ENCODE results near the gene SAMD1. TPM values are rescaled to one million over a fixed set of nuclear protein-coding genes. Genes with fewer than 3 reads are reported as not detected.
"Not testable (repeated sequence)": the region's sequence is repeated elsewhere in the genome, so short reads cannot be mapped to it uniquely, and the experiment has no call there.

SAMD1 gene
- total RNA-seq, 2 experiments from 2014 or later = 29.4 to 30.1 TPM

DNA sequence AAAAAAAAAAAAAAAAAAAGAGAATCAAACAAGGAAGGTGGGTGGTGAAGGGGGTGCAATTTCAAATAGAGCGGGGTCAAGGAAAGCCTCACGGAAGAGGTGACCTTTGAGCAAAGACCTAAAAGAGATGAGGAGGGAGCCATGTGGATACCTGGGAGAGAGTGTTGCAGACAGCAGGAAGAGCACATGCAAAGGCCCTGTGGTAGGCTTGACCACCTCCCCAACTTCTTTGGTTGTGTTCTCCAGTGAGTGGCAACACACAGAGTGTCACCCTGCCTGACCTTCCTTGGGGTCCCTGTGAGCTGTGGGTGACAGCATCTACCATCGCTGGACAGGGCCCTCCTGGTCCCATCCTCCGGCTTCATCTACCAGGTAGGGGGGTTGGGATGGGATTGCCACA lies 40.0 kb downstream of the SAMD1 start:
- no peak overlapping the region for H3K27ac Mint-ChIP-seq
- H3K9me3 ChIP-seq (ENCODE audit: control insufficient read depth in 1 of 2, insufficient read depth in 1 of 2, low read length in 2 of 2) = peaks cover 0 to 14% of the 10 kb centered on the region in 2 experiments
- peaks cover 15% of the 10 kb centered on the region for H3K4me1 Mint-ChIP-seq (ENCODE audit: low read depth)
- peaks cover 8% of the 10 kb centered on the region for H3K4me1 ChIP-seq (ENCODE audit: insufficient read depth, low read length)
- H3K27me3 ChIP-seq (ENCODE audit: control insufficient read depth in 1 of 2, insufficient read depth in 2 of 2, low read length in 2 of 2) = no peaks in the 10 kb centered on the region
- no peak overlapping the region for H3K27ac ChIP-seq (ENCODE audit: low read depth in 1 of 2, low read length in 2 of 2)
- no peaks in the 10 kb centered on the region for H3K9me3 Mint-ChIP-seq
- no peak for ATAC-seq (ENCODE audit: poor library complexity)
- H3K36me3 Mint-ChIP-seq (ENCODE audit: low read depth) = peaks cover 78% of the 10 kb centered on the region
- POLR2A ChIA-PET = no interaction called here
- no peak overlapping the region for H3K4me3 ChIP-seq (ENCODE audit: low read length)
- peaks cover 62% of the 10 kb centered on the region for H3K36me3 ChIP-seq (ENCODE audit: insufficient read depth, low read length)
- intact Hi-C loops (cut with DNase I, micrococcal nuclease) = no loop called here
- CTCF ChIA-PET = interaction anchor here (3.3 kb wide), 1 partner anchor 9 kb away, joined by 17 read pairs; no protein-coding TSS in a partner anchor
- H3K27me3 Mint-ChIP-seq = no peaks in the 10 kb centered on the region
- H3K4me3 Mint-ChIP-seq = no peak overlapping the region
- DNase-seq = no peak
- TF ChIP-seq, protein P1, sequence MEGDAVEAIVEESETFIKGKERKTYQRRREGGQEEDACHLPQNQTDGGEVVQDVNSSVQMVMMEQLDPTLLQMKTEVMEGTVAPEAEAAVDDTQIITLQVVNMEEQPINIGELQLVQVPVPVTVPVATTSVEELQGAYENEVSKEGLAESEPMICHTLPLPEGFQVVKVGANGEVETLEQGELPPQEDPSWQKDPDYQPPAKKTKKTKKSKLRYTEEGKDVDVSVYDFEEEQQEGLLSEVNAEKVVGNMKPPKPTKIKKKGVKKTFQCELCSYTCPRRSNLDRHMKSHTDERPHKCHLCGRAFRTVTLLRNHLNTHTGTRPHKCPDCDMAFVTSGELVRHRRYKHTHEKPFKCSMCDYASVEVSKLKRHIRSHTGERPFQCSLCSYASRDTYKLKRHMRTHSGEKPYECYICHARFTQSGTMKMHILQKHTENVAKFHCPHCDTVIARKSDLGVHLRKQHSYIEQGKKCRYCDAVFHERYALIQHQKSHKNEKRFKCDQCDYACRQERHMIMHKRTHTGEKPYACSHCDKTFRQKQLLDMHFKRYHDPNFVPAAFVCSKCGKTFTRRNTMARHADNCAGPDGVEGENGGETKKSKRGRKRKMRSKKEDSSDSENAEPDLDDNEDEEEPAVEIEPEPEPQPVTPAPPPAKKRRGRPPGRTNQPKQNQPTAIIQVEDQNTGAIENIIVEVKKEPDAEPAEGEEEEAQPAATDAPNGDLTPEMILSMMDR (IDR thresholded peaks at IDR 0.05) = no peak

DNA sequence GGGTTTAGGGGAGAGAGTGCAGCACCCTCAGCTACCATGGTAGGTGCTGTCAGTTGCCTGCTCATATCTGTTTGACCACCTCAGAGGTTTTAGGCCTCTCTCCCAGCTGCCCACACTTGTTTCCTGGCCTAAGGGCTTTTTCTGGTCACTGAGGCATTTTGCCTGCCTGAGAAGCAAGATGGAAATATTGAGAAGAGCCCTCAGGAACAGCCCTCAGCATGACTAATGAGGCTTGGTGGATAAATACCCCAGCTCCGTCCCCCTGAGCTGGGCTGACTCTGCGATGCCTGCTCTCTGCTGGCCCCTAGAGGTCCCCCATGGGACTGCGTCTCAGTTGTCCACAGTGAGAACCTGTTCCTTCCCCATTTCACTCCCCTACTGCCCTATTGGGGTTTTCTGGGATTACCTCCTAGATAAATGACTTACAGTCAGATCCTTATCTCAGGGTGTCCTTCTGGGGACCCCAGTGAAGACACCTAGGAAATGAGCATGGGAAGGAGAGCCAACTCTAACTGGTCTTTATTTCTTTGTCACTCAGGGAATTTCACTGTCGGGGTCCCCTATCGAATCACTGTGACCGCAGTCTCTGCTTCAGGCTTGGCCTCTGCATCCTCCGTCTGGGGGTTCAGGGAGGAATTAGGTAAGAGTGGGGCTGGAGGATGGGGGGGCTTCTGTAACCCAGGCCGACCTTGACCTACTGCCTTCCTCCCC lies 42.0 kb downstream of the SAMD1 start:
- no peaks in the 10 kb centered on the region for H3K27me3 ChIP-seq (ENCODE audit: control insufficient read depth in 1 of 2, insufficient read depth in 2 of 2, low read length in 2 of 2)
- H3K4me3 Mint-ChIP-seq = no peak overlapping the region
- H3K27ac Mint-ChIP-seq = peak overlapping the region; percentile 67
- intact Hi-C loops (cut with DNase I, micrococcal nuclease) = loop anchor here (1.0 to 2.0 kb wide), 3 partner anchors 24 to 168 kb away; partner anchors contain the start of gene MISP3 (in 1 of the 2)
- H3K4me1 ChIP-seq (ENCODE audit: insufficient read depth, low read length) = peaks cover 8% of the 10 kb centered on the region
- ATAC-seq (ENCODE audit: poor library complexity) (peak; percentile 94), DNase-seq (peak; percentile 53 to 84 (median 73))
- CTCF ChIA-PET = interaction anchor here (0.6 to 3.3 kb wide), 21 partner anchors 9 to 322 kb away, joined by 3 to 17 read pairs (median 5); partner anchors contain the start of genes ASF1B, DCAF15, IL27RA and MISP3
- TF ChIP-seq, protein P1 (IDR thresholded peaks at IDR 0.05) = peak; percentile 97
- H3K27me3 Mint-ChIP-seq = no peaks in the 10 kb centered on the region
- H3K27ac ChIP-seq (ENCODE audit: low read depth in 1 of 2, low read length in 2 of 2) = no peak overlapping the region
- peaks cover 84% of the 10 kb centered on the region for H3K36me3 Mint-ChIP-seq (ENCODE audit: low read depth)
- POLR2A ChIA-PET = interaction anchor here (0.6 to 1.1 kb wide), 4 partner anchors 17 to 168 kb away, joined by 3 to 5 read pairs (median 4); partner anchors contain the start of genes DCAF15 and IL27RA
- H3K4me3 ChIP-seq (ENCODE audit: low read length) = no peak overlapping the region
- H3K9me3 ChIP-seq (ENCODE audit: control insufficient read depth in 1 of 2, insufficient read depth in 1 of 2, low read length in 2 of 2) = peaks cover 0 to 13% of the 10 kb centered on the region in 2 experiments
- peaks cover 75% of the 10 kb centered on the region for H3K36me3 ChIP-seq (ENCODE audit: insufficient read depth, low read length)
- peaks cover 10% of the 10 kb centered on the region for H3K4me1 Mint-ChIP-seq (ENCODE audit: low read depth)
- H3K9me3 Mint-ChIP-seq = no peaks in the 10 kb centered on the region

GRCh38 chr19:14047866-14048265 lies 42.7 kb downstream of the SAMD1 start:
- ChIA-PET CTCF (interaction anchor here (0.6 to 3.3 kb wide), 20 partner anchors 9 to 212 kb away, joined by 3 to 17 read pairs (median 5); partner anchors contain the start of genes ASF1B, DCAF15, IL27RA and MISP3), POLR2A (interaction anchor here (1.0 to 1.1 kb wide), 2 partner anchors 16 to 167 kb away, joined by 3 to 5 read pairs; partner anchors contain the start of gene IL27RA)
- not testable (repeated sequence) for H3K27ac Mint-ChIP-seq; H3K9me3 Mint-ChIP-seq; H3K27ac ChIP-seq (ENCODE audit: low read depth in 1 of 2, low read length in 2 of 2); H3K4me3 Mint-ChIP-seq; H3K9me3 ChIP-seq (ENCODE audit: control insufficient read depth in 1 of 2, insufficient read depth in 1 of 2, low read length in 2 of 2); H3K27me3 Mint-ChIP-seq; H3K4me3 ChIP-seq (ENCODE audit: low read length); DNase-seq; ATAC-seq (ENCODE audit: poor library complexity); H3K4me1 ChIP-seq (ENCODE audit: insufficient read depth, low read length); H3K27me3 ChIP-seq (ENCODE audit: control insufficient read depth in 1 of 2, insufficient read depth in 2 of 2, low read length in 2 of 2)
- H3K36me3 Mint-ChIP-seq (ENCODE audit: low read depth) = peaks cover 86% of the 10 kb centered on the region
- peaks cover 14% of the 10 kb centered on the region for H3K4me1 Mint-ChIP-seq (ENCODE audit: low read depth)
- peaks cover 77% of the 10 kb centered on the region for H3K36me3 ChIP-seq (ENCODE audit: insufficient read depth, low read length)
- intact Hi-C loops (cut with DNase I, micrococcal nuclease) = loop anchor here (1.0 to 2.0 kb wide), 3 partner anchors 24 to 168 kb away; partner anchors contain the start of gene MISP3 (in 1 of the 2)
